GM23338 (cell line): ENCODE results near the gene HTT. TPM values are rescaled to one million over a fixed set of nuclear protein-coding genes. Genes with fewer than 3 reads are reported as not detected.

ENCODE experiments used
- ATAC-seq: fragments of 200-7000 bp; cut with Tn5 transposase; 3 replicates; pipeline ENCODE4 v1.9.1; 2020
- DNase-seq: peaks from one replicate; pipeline ENCODE4 v3.0.0-alpha.2; 2015; ENCODE audit warnings: low spot score
- H2AFZ ChIP-seq: fragments of 200-600 bp; sonication (generic); 2 replicates; pipeline ENCODE4 v1.8.0; 2016; ENCODE audit warnings: antibody characterized with exemption, mild to moderate bottlenecking, moderate library complexity
- H3F3A ChIP-seq: fragments of 200-600 bp; sonication (generic); replicated peaks from 2 replicates; pipeline ENCODE4 v1.8.0; 2017; ENCODE audit warnings: antibody characterized with exemption, mixed run types, low read depth
- H3K27ac ChIP-seq: fragments of 200-600 bp; sonication (generic); 2 replicates; pipeline ENCODE4 v1.6.1; 2016; ENCODE audit warnings: low read depth
- H3K27me3 ChIP-seq: fragments of 200-600 bp; sonication (generic); 2 replicates; pipeline ENCODE4 v1.8.0; 2016; ENCODE audit warnings: mild to moderate bottlenecking, mixed run types, moderate library complexity; ENCODE audit not compliant: insufficient read depth
- H3K36me3 ChIP-seq: fragments of 200-600 bp; sonication (generic); 2 replicates; pipeline ENCODE4 v1.8.0; 2016; ENCODE audit warnings: mild to moderate bottlenecking; ENCODE audit not compliant: insufficient read depth
- H3K4me1 ChIP-seq: fragments of 200-600 bp; sonication (generic); 2 replicates; pipeline ENCODE4 v1.8.0; 2016; ENCODE audit warnings: mild to moderate bottlenecking, moderate library complexity; ENCODE audit not compliant: insufficient read depth
- H3K4me2 ChIP-seq: fragments of 200-600 bp; sonication (generic); 2 replicates; pipeline ENCODE4 v1.7.1; 2017; ENCODE audit warnings: mixed run types
- H3K4me3 ChIP-seq: fragments of 200-600 bp; sonication (generic); 2 replicates; pipeline ENCODE4 v1.6.1; 2016; ENCODE audit warnings: mixed run types
- H3K79me2 ChIP-seq: fragments of 200-600 bp; sonication (generic); replicated peaks from 2 replicates; pipeline ENCODE4 v1.8.0; 2017; ENCODE audit warnings: mild to moderate bottlenecking; ENCODE audit not compliant: insufficient read depth
- H3K9me2 ChIP-seq: fragments of 200-600 bp; sonication (generic); 2 replicates; pipeline ENCODE4 v1.8.0; 2017; ENCODE audit not compliant: insufficient read depth
- H4K20me1 ChIP-seq: fragments of 200-600 bp; sonication (generic); replicated peaks from 2 replicates; pipeline ENCODE4 v1.8.0; 2017; ENCODE audit warnings: mild to moderate bottlenecking; ENCODE audit not compliant: insufficient read depth
- H3K27ac Mint-ChIP-seq: 2 replicates; pipeline ENCODE4 v1.8.0; 2020; ENCODE audit warnings: inconsistent platforms, mild to moderate bottlenecking, moderate library complexity, mixed read lengths
- H3K27me3 Mint-ChIP-seq: 3 replicates; pipeline ENCODE4 v1.8.0; 2022; ENCODE audit warnings: low read depth, mild to moderate bottlenecking, moderate library complexity, mixed read lengths, inconsistent platforms; ENCODE audit not compliant: insufficient read depth, poor library complexity
- H3K36me3 Mint-ChIP-seq: 3 replicates; pipeline ENCODE4 v1.8.0; 2021; ENCODE audit warnings: low read depth, mild to moderate bottlenecking, inconsistent platforms, moderate library complexity, mixed read lengths
- H3K4me1 Mint-ChIP-seq: 3 replicates; pipeline ENCODE4 v1.8.0; 2020; ENCODE audit warnings: mild to moderate bottlenecking, inconsistent platforms, mixed read lengths
- H3K4me3 Mint-ChIP-seq: 3 replicates; pipeline ENCODE4 v1.8.0; 2021; ENCODE audit warnings: moderate library complexity, mild to moderate bottlenecking, inconsistent platforms, mixed read lengths
- H3K9me3 Mint-ChIP-seq: 3 replicates; pipeline ENCODE4 v1.8.0; 2020; ENCODE audit warnings: moderate library complexity, mild to moderate bottlenecking, inconsistent platforms, mixed read lengths
- EZH2 ChIP-seq: fragments of 200-600 bp; sonication (generic); IDR thresholded peaks from one replicate; pipeline ENCODE4 v1.8.0; 2017; ENCODE audit warnings: antibody characterized with exemption, mild to moderate bottlenecking, low read depth; ENCODE audit not compliant: unreplicated experiment
- EZH2phosphoT487 ChIP-seq: fragments of 200-600 bp; sonication (generic); IDR thresholded peaks from one replicate; pipeline ENCODE4 v1.8.1; 2018; ENCODE audit warnings: antibody characterized with exemption; ENCODE audit not compliant: unreplicated experiment
- JUNB ChIP-seq: IDR thresholded peaks from one replicate; pipeline ENCODE4 v1.6.1; 2016; ENCODE audit warnings: antibody characterized with exemption; ENCODE audit not compliant: unreplicated experiment
- NANOG ChIP-seq: IDR thresholded peaks from 2 replicates; pipeline ENCODE4 v1.6.1; 2016; ENCODE audit warnings: antibody characterized with exemption, borderline replicate concordance
- POLR2AphosphoS5 ChIP-seq: IDR thresholded peaks from 2 replicates; pipeline ENCODE4 v1.6.1; 2016; ENCODE audit warnings: antibody characterized with exemption, low read depth
- STAT1 ChIP-seq: IDR thresholded peaks from one replicate; pipeline ENCODE4 v1.6.1; 2016; ENCODE audit warnings: antibody characterized with exemption; ENCODE audit not compliant: unreplicated experiment
- ZNF114 ChIP-seq: fragments of 250-450 bp; sonication (Bioruptor Pico); IDR thresholded peaks from 2 replicates; pipeline ENCODE4 v1.5.0; 2020; ENCODE audit warnings: mild to moderate bottlenecking, moderate library complexity
- ZNF331 ChIP-seq: fragments of 250-450 bp; sonication (Bioruptor Pico); IDR thresholded peaks from 2 replicates; pipeline ENCODE4 v1.5.0; 2020; ENCODE audit warnings: low read depth, mild to moderate bottlenecking, moderate library complexity
- polyA plus RNA-seq: library from polyadenylated mRNA; unstranded; fragments of >200 nt; fragmentation: Nextera tagmentation; extraction: Ambion mirVana; gene quantifications from 2 replicates; pipeline ENCODE4 v1.2.1, GENCODE V29; 2016
- total RNA-seq: library from RNA; depleted of rRNA; stranded (reverse); fragments of >200 nt; shearing (Covaris generic); gene quantifications from 2 replicates; pipeline ENCODE4 v1.2.3, GENCODE V29; 2014
- TF ChIP-seq, protein P1 (sequence below): IDR thresholded peaks from one replicate; pipeline ENCODE4 v1.6.1; 2018; ENCODE audit warnings: antibody characterized with exemption; ENCODE audit not compliant: unreplicated experiment
- TF ChIP-seq, protein P2 (sequence below), 2 experiments: fragments of 200-600 bp in 1 of 2; sonication (generic) in 1 of 2; conservative IDR thresholded peaks; 2 replicates each; pipeline versions ENCODE4 v1.5.1 to v1.6.1; 2016 to 2017; ENCODE audit warnings: antibody characterized with exemption in 2 of 2, low read depth in 2 of 2, mild to moderate bottlenecking in 2 of 2, moderate library complexity in 1 of 2
- TF ChIP-seq, protein P3 (sequence below): fragments of 250-450 bp; sonication (Bioruptor Pico); IDR thresholded peaks from 2 replicates; pipeline ENCODE4 v1.5.0; 2020; ENCODE audit warnings: mild to moderate bottlenecking, moderate library complexity
- TF ChIP-seq, protein P4 (sequence below): IDR thresholded peaks from 2 replicates; pipeline ENCODE4 v1.6.1; 2016; ENCODE audit warnings: antibody characterized with exemption

The HTT gene
- total and polyA plus RNA-seq, 2 experiments from 2014 or later = 26.6 to 67.7 TPM

DNA sequence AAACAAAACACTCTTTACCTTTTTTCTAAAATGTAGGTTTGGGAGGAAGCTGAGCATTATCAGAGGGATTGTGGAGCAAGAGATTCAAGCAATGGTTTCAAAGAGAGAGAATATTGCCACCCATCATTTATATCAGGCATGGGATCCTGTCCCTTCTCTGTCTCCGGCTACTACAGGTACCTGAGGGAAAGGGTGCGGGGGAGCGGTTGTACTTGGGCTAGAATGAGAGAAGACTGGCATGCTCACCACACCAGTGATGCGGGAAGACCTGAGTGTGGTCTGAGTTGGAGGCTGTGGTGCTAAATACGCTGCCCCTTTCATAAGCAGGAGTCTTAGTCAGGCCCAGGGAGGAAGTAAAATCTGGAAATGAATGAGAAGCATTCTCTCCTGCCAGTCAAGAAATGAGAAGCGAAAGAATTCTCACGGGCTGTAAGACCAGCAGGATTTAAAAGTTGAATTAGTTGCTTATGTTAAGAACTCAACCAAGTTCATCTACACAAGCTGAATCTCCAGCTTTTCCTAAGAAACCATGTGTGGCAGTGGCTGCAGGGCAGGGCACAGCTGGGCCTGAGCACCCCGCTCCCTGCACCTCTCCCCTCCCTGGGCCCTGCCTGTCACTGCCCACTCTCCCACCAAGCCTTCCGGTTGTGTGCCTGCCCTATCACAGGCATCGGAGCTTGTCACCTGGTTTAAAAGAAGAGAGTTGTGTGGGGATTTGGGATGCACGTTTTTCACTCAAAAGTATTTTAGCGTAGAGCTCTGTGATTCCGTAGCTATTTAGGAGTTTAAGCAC lies 149.7 kb downstream of the HTT start:
- Mint-ChIP-seq H3K27ac (no peak overlapping the region), H3K27me3 (peaks cover 9% of the 10 kb centered on the region), H3K4me1 (no peaks in the 10 kb centered on the region), H3K9me3 (no peaks in the 10 kb centered on the region), H3K4me3 (no peak overlapping the region), H3K36me3 (peaks cover 58% of the 10 kb centered on the region)
- H4K20me1 ChIP-seq = peaks cover 7% of the 10 kb centered on the region
- no peak overlapping the region for H3K4me2 ChIP-seq
- no peaks in the 10 kb centered on the region for H3K9me2 ChIP-seq
- H2AFZ ChIP-seq = no peak overlapping the region
- ATAC-seq (no peak), DNase-seq (no peak)
- 0 out of 2 replicates have a peak, but pooled peaks cover 1% of the 10 kb centered on the region for H3F3A ChIP-seq
- H3K36me3 ChIP-seq = peaks cover 18% of the 10 kb centered on the region; the same call in 1 of the 2 replicates
- no peaks in the 10 kb centered on the region for H3K4me1 ChIP-seq
- H3K4me3 ChIP-seq = no peak overlapping the region
- TF ChIP-seq NANOG (no peak), JUNB (no peak), ZNF114 (CRISPR knock-in tag) (no peak), POLR2AphosphoS5 (no peak), EZH2 (no peak), EZH2phosphoT487 (no peak), STAT1 (no peak), ZNF331 (CRISPR knock-in tag) (no peak)
- TF ChIP-seq, protein P1, sequence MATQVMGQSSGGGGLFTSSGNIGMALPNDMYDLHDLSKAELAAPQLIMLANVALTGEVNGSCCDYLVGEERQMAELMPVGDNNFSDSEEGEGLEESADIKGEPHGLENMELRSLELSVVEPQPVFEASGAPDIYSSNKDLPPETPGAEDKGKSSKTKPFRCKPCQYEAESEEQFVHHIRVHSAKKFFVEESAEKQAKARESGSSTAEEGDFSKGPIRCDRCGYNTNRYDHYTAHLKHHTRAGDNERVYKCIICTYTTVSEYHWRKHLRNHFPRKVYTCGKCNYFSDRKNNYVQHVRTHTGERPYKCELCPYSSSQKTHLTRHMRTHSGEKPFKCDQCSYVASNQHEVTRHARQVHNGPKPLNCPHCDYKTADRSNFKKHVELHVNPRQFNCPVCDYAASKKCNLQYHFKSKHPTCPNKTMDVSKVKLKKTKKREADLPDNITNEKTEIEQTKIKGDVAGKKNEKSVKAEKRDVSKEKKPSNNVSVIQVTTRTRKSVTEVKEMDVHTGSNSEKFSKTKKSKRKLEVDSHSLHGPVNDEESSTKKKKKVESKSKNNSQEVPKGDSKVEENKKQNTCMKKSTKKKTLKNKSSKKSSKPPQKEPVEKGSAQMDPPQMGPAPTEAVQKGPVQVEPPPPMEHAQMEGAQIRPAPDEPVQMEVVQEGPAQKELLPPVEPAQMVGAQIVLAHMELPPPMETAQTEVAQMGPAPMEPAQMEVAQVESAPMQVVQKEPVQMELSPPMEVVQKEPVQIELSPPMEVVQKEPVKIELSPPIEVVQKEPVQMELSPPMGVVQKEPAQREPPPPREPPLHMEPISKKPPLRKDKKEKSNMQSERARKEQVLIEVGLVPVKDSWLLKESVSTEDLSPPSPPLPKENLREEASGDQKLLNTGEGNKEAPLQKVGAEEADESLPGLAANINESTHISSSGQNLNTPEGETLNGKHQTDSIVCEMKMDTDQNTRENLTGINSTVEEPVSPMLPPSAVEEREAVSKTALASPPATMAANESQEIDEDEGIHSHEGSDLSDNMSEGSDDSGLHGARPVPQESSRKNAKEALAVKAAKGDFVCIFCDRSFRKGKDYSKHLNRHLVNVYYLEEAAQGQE = no peak
- TF ChIP-seq, protein P2, sequence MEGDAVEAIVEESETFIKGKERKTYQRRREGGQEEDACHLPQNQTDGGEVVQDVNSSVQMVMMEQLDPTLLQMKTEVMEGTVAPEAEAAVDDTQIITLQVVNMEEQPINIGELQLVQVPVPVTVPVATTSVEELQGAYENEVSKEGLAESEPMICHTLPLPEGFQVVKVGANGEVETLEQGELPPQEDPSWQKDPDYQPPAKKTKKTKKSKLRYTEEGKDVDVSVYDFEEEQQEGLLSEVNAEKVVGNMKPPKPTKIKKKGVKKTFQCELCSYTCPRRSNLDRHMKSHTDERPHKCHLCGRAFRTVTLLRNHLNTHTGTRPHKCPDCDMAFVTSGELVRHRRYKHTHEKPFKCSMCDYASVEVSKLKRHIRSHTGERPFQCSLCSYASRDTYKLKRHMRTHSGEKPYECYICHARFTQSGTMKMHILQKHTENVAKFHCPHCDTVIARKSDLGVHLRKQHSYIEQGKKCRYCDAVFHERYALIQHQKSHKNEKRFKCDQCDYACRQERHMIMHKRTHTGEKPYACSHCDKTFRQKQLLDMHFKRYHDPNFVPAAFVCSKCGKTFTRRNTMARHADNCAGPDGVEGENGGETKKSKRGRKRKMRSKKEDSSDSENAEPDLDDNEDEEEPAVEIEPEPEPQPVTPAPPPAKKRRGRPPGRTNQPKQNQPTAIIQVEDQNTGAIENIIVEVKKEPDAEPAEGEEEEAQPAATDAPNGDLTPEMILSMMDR (conservative IDR thresholded peaks at IDR 0.05; ENCODE audit: low read depth in 2 of 2) = no peak
- TF ChIP-seq, protein P3, sequence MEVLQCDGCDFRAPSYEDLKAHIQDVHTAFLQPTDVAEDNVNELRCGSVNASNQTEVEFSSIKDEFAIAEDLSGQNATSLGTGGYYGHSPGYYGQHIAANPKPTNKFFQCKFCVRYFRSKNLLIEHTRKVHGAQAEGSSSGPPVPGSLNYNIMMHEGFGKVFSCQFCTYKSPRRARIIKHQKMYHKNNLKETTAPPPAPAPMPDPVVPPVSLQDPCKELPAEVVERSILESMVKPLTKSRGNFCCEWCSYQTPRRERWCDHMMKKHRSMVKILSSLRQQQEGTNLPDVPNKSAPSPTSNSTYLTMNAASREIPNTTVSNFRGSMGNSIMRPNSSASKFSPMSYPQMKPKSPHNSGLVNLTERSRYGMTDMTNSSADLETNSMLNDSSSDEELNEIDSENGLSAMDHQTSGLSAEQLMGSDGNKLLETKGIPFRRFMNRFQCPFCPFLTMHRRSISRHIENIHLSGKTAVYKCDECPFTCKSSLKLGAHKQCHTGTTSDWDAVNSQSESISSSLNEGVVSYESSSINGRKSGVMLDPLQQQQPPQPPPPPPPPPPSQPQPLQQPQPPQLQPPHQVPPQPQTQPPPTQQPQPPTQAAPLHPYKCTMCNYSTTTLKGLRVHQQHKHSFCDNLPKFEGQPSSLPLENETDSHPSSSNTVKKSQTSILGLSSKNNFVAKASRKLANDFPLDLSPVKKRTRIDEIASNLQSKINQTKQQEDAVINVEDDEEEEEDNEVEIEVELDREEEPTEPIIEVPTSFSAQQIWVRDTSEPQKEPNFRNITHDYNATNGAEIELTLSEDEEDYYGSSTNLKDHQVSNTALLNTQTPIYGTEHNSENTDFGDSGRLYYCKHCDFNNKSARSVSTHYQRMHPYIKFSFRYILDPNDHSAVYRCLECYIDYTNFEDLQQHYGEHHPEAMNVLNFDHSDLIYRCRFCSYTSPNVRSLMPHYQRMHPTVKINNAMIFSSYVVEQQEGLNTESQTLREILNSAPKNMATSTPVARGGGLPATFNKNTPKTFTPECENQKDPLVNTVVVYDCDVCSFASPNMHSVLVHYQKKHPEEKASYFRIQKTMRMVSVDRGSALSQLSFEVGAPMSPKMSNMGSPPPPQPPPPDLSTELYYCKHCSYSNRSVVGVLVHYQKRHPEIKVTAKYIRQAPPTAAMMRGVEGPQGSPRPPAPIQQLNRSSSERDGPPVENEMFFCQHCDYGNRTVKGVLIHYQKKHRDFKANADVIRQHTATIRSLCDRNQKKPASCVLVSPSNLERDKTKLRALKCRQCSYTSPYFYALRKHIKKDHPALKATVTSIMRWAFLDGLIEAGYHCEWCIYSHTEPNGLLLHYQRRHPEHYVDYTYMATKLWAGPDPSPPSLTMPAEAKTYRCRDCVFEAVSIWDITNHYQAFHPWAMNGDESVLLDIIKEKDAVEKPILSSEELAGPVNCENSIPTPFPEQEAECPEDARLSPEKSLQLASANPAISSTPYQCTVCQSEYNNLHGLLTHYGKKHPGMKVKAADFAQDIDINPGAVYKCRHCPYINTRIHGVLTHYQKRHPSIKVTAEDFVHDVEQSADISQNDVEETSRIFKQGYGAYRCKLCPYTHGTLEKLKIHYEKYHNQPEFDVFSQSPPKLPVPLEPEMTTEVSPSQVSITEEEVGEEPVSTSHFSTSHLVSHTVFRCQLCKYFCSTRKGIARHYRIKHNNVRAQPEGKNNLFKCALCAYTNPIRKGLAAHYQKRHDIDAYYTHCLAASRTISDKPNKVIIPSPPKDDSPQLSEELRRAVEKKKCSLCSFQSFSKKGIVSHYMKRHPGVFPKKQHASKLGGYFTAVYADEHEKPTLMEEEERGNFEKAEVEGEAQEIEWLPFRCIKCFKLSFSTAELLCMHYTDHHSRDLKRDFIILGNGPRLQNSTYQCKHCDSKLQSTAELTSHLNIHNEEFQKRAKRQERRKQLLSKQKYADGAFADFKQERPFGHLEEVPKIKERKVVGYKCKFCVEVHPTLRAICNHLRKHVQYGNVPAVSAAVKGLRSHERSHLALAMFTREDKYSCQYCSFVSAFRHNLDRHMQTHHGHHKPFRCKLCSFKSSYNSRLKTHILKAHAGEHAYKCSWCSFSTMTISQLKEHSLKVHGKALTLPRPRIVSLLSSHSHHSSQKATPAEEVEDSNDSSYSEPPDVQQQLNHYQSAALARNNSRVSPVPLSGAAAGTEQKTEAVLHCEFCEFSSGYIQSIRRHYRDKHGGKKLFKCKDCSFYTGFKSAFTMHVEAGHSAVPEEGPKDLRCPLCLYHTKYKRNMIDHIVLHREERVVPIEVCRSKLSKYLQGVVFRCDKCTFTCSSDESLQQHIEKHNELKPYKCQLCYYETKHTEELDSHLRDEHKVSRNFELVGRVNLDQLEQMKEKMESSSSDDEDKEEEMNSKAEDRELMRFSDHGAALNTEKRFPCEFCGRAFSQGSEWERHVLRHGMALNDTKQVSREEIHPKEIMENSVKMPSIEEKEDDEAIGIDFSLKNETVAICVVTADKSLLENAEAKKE (CRISPR knock-in tag) = no peak
- TF ChIP-seq, protein P4, sequence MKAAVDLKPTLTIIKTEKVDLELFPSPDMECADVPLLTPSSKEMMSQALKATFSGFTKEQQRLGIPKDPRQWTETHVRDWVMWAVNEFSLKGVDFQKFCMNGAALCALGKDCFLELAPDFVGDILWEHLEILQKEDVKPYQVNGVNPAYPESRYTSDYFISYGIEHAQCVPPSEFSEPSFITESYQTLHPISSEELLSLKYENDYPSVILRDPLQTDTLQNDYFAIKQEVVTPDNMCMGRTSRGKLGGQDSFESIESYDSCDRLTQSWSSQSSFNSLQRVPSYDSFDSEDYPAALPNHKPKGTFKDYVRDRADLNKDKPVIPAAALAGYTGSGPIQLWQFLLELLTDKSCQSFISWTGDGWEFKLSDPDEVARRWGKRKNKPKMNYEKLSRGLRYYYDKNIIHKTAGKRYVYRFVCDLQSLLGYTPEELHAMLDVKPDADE = no peak
- H3K79me2 ChIP-seq = no peaks in the 10 kb centered on the region
- no peaks in the 10 kb centered on the region for H3K27me3 ChIP-seq
- no peak overlapping the region for H3K27ac ChIP-seq
